HCT116 (cell line): ENCODE data around the gene RAPGEF1.

ENCODE experiments used
- ATF3 ChIP-seq: IDR thresholded peaks from 2 replicates; pipeline ENCODE4 v1.6.1; 2012
- CEBPB ChIP-seq: IDR thresholded peaks from 2 replicates; pipeline ENCODE4 v1.6.1; 2012; ENCODE audit warnings: low read depth
- JUND ChIP-seq: IDR thresholded peaks from 2 replicates; pipeline ENCODE4 v1.6.1; 2012
- POLR2A ChIP-seq: IDR thresholded peaks from 2 replicates; pipeline ENCODE4 v1.7.0; 2011; ENCODE audit warnings: borderline replicate concordance; ENCODE audit not compliant: insufficient read depth, insufficient read length; ENCODE audit errors: extremely low read depth
- RAD21 ChIP-seq: IDR thresholded peaks from 2 replicates; pipeline ENCODE4 v1.6.1; 2012; ENCODE audit warnings: low read depth, mild to moderate bottlenecking
- REST ChIP-seq: IDR thresholded peaks from 2 replicates; pipeline ENCODE4 v1.6.1; 2012; ENCODE audit warnings: low read depth
- SIN3A ChIP-seq: IDR thresholded peaks from 2 replicates; pipeline ENCODE4 v1.6.1; 2012; ENCODE audit warnings: low read depth
- SP1 ChIP-seq: IDR thresholded peaks from 2 replicates; pipeline ENCODE4 v1.6.1; 2012; ENCODE audit warnings: low read depth
- ZNF274 ChIP-seq: fragments of 200-500 bp; sonication (Bioruptor generic); IDR thresholded peaks from 2 replicates; pipeline ENCODE4 v1.6.1; 2014; ENCODE audit warnings: mild to moderate bottlenecking, low read depth, low read length, inconsistent platforms
- TF ChIP-seq, protein P1 (sequence below), 3 experiments: fragments of 200-600 bp in 1 of 3; sonication (generic) in 1 of 3; IDR thresholded peaks in 2 of 3; conservative IDR thresholded peaks in 1 of 3; 2 replicates each; pipeline ENCODE4 v1.5.1; 2012 to 2017; ENCODE audit warnings: low read depth in 2 of 3, low read length in 2 of 3, antibody characterized with exemption in 1 of 3, borderline replicate concordance in 1 of 3, control low read depth in 1 of 3, mild to moderate bottlenecking in 1 of 3, mixed read lengths in 1 of 3, mixed run types in 1 of 3, moderate library complexity in 1 of 3; ENCODE audit not compliant: insufficient read depth in 1 of 3
- TF ChIP-seq, protein P2 (sequence below): IDR thresholded peaks from 2 replicates; pipeline ENCODE4 v1.6.1; 2012

GRCh38 chr9:131618785-131619184, 121.1 kb downstream of the RAPGEF1 start:
- TF ChIP-seq, protein P1, sequence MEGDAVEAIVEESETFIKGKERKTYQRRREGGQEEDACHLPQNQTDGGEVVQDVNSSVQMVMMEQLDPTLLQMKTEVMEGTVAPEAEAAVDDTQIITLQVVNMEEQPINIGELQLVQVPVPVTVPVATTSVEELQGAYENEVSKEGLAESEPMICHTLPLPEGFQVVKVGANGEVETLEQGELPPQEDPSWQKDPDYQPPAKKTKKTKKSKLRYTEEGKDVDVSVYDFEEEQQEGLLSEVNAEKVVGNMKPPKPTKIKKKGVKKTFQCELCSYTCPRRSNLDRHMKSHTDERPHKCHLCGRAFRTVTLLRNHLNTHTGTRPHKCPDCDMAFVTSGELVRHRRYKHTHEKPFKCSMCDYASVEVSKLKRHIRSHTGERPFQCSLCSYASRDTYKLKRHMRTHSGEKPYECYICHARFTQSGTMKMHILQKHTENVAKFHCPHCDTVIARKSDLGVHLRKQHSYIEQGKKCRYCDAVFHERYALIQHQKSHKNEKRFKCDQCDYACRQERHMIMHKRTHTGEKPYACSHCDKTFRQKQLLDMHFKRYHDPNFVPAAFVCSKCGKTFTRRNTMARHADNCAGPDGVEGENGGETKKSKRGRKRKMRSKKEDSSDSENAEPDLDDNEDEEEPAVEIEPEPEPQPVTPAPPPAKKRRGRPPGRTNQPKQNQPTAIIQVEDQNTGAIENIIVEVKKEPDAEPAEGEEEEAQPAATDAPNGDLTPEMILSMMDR (IDR thresholded peaks at IDR 0.05 in 2 of 3, conservative IDR thresholded peaks at IDR 0.05 in 1 of 3; ENCODE audit: borderline replicate concordance in 1 of 3, insufficient read depth in 1 of 3, low read depth in 2 of 3, low read length in 2 of 3): no peak
- no peak for TF ChIP-seq ATF3
- TF ChIP-seq JUND: no peak
- no peak for TF ChIP-seq ZNF274
- TF ChIP-seq RAD21: no peak
- TF ChIP-seq REST: no peak
- no peak for TF ChIP-seq SP1
- TF ChIP-seq CEBPB: no peak
- no peak for TF ChIP-seq POLR2A
- TF ChIP-seq, protein P2, sequence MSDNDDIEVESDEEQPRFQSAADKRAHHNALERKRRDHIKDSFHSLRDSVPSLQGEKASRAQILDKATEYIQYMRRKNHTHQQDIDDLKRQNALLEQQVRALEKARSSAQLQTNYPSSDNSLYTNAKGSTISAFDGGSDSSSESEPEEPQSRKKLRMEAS: no peak
- TF ChIP-seq SIN3A: no peak
